CD4-positive, alpha-beta T cell treated with Interleukin-15 for 4 hours (primary cell): ENCODE measurements around the gene HOXA4.

Source experiments
- DNase-seq: peaks from one replicate; pipeline ENCODE4 v3.0.0-alpha.2; 2020; ENCODE audit warnings: low spot score

HOXA4 gene

DNA sequence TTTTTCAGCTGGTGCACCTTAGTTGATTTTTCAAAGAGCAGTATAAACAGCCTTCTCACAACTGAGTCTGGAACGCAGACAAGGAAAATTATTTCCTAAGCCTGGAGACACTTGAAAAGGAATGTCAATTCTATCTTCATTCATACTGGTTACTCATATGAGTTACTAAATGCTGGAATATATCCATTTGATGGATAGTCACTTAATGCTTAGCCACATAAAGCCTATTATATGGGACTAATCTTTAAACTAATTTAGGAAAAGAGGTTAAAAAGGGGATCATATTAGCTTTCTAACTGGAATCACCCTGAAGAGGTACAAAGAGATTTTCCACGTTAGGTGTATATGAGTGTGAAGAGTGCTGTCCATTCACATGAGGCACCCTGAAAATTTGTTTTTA, 1.7 kb upstream of the HOXA4 start:
- DNase-seq, result no peak

DNA sequence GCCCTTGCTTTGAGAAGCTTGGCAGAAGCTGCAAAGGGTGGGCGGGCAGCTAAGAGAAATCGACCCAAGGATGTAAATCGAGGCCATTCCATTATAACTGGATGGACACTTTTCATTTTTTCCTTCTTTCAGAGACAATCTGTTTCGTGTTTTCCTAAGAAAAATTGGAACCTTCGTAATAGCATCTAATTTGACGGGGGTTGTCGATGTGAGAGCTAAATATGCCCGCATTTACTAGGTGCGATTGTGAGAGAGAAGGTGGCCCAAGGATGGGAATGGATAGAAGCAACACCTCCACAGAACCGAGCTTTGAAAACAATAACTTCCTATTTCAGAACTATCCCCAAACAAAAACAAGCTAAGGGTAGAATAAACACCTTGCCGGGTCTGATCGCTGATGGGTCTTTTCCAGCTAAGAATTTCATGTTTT, 848 bp upstream of the HOXA4 start:
- DNase-seq, result no peak

DNA sequence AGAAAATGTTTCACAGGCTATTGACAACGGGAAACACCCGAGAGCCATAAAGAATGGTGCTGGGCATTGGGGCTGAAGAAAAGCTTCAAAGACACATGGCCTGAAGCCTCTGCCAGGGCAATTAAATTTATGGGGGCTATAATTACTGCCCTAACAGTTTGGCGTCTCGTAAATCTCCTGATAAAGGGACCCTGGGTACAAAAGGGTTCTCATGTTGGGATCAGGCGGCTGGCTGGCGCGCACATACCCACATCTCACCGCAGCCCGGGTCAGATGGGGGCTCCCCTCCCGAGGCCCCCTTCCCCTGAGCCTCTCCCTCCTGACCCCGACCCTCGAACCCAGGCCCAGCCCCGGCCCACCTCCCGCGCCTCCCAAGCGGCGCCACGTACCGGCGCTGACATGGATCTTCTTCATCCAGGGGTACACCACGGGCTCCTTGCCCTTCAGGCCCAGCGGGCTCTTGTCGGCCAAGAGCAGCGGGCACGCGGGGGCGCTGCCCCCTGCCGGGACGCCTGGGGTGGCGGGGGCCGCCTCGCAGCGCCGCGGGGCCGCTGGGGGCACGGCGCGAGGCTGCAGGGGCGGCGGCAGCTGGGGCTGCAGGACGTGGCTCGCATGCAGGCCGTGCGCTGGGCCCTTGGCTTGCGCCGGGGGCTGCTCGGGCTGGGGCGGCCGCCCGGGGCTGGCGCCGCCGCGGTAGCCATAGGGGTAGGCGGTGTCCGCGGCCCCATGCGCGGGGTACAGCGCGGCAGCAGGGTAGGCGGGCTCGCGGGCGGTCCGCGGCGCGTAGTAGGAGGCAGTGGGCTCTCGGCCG, 623 bp downstream of the HOXA4 start:
- no peak for DNase-seq

DNA sequence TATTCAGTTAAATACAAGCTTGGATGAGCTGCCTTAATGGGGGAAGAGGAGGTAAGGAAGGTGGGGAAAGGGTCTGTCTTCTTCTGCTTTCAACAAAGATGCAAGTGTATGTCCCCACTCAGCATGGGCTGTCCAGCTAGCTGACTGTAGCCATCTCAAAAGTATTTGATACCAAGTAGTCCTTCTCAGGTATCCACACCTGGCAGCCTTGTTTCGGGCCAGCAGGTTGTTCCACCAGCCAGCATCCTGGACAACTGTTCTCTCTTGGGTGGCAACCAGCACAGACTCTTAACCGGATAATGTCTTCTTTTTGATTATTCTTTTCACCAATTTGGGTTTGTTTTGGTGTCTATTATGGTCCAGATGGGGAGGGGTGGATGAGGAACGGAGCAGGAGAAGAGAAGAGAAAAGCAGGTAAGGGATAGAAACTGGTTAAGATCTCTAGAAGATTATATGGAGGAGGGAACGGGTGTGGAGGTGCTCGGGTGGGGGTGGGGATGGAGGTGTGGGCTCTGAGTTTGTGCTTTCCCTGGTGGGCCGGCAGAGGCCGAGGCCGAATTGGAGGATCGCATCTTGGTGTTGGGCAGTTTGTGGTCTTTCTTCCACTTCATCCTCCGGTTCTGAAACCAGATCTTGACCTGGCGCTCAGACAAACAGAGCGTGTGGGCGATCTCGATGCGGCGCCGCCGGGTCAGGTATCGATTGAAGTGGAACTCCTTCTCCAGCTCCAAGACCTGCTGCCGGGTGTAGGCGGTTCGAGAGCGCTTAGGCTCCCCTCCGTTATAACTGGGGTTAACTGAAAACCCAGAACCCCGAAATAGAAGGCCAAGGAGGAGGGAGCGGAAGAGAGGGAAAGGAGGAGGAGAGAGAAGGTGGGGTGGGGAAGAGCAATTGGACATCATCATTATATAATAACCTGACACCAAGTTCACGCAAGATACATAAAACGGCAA, 1.5 kb downstream of the HOXA4 start:
- DNase-seq, result no peak

DNA sequence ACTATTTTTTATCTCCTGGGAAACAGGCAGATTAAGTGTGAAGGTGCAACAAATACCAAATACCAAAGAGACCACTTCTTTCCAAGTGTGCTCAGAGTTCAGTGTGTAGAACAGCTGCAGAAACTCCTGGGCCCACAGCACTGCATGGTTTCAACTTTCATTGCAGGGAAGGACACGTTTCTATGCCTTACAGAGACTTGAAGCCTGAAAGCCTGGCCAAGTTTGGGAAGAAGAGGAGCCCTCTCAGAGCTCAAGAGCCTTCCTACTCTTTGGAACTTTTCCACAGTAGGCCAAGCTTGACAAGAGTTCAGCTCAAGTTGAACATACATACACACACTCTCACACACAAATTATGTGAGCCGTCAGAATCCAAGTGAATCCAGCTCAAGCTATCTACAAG, 2.5 kb downstream of the HOXA4 start:
- DNase-seq, result no peak

DNA sequence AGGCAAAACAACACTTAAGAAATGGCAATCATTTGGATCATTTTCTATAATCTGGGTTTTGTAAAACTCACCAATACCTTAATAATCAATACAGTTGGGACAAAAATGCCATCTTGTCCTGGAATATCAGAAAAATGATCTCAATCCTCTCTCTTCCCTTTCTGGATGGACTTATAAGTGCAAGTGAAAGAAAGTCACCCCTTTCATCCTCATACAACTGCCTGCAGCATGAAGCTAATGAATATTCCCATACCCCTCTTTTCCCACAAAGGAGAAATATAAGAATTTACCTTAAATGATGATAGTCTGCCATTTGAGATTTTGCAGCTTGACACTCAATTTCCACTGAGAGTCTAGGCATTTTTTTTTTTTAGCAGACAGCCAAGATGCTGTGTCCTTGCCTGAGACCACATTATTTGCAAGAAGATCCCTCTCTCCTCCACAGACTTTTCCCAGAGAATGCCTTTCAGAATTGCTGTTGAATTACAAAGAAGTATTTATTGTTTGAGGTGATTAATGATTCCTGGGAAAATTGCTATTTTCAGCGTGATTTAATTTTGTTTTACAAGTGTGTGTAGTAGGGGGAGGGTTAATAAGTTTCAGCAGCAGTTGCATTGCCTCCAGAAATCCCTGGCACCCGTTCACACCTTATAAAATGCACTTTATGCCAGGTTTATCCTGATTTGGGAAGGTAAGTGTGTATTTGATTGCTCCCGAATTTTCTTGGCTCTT, 3.8 kb downstream of the HOXA4 start:
- DNase-seq, result no peak

DNA sequence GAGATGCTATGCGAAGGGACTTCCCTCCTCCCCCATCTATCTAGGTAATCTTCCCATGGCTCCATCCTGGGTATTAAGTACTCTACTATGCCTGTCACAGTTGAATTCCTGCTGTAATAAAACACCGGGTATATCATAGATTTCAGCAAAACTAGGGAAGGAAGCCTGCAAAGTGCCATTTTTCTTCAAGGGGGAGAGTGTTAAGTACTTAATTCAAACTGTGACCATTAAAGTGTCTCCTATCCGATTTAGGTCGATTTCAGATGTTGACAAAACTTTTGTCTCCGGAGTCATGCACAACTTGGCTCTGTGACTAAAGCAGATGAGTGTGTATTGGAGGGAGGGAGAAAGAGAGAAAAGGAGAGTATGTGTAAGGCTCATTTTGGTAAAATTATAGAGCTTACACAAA, 4.6 kb downstream of the HOXA4 start:
- no peak for DNase-seq

DNA sequence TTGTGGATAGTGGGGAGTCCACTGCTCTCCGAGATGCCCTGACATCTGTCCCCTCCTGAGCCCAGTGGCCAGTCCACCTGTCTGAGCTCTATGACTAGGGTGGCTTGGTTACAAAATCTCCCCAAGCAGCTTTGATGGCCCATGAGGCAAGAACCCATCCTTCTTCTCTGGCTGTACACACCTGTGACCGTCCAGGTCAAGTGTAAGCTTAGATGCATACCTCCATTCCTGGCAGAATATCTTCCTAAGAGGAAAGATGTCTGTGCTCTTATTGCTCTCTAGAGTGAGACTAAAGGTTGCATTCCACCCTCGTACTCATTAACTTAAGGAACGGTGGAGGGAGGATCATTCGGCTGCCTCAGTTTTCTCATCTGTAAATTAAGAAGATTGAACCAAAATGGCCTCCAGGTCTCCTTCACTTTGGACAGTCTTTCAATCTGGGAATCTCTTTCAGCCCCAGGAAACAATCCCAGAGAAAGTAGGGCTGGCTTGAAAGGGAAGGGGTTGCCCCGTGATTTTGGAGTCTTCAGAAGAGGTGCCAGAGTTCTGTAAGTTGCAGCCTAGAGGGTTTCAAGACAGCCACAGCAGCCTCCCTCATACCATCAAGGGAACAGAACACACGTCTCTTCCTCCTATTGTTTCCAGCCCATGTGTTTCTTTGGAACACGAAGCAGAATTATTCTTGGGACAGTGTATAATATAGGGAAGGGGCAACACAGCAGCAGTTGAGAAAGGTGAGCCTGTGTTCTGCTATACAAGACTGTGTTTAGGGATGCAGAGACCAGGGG, 5.5 kb downstream of the HOXA4 start:
- DNase-seq, result no peak

DNA sequence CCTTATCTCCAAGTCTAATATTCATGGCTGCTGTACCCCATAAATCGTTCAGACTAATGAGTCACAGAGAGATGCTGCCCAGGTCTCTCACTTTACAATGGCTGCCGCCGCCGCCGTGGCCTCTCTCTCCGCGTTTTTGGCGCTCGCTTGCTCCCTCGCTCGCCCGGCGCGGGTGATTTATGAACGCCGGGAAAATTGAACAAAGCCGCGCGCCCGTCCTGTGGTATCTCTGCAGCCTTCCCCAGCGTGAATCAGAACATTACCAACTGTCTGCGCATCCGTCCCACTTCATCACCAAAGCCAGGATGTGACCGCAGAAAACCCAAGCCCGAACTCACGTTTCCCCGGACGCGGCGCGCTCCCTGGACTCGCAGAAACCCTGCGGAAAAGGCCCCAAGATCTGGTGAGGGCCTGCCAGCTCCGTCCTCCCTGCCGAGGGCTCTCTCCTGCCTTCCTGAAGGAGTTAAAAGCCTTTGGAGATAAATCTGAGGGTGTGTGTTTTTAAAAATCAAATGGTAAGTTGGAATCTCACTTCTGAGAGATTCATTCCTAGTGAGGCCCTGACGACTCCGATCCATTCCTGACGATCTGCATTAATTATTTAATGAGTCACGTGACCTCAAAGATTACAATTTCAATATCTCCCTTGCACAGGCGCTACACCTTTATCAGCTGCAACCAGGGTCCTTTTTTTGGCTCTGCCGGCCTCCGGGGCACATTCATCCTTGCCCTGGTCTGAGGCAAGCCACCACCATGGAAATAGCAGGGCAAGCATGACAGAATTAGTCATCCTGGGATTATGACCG, 6.3 kb downstream of the HOXA4 start:
- DNase-seq, result no peak

DNA sequence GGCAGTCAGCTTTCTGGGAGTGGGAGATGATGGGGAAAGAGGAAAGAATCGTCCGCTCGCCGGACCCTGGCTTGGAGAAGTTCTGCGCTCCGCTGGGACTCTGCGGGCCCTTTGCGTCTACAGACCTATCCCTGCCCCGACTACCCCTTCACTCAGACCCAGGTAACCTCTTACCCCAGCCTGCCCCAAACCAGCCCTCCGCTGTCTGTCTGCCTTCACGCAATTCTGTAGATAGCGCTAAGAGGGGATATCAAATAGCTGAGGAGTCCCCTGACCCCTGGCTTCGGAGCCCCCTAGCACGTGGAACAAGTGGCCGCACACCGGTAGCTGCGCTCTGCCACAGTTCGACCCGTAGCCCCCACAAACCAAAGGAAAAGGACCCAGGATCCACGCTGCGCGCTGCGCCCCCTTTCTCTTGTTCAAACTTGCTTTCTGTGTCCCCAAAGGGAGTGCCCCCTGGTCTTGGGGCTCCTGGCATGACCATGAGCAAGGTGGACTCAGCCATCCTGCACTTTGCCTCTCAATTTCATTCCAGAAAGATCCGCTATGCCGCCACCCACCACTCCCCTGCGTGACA, 7.0 kb downstream of the HOXA4 start:
- no peak for DNase-seq

DNA sequence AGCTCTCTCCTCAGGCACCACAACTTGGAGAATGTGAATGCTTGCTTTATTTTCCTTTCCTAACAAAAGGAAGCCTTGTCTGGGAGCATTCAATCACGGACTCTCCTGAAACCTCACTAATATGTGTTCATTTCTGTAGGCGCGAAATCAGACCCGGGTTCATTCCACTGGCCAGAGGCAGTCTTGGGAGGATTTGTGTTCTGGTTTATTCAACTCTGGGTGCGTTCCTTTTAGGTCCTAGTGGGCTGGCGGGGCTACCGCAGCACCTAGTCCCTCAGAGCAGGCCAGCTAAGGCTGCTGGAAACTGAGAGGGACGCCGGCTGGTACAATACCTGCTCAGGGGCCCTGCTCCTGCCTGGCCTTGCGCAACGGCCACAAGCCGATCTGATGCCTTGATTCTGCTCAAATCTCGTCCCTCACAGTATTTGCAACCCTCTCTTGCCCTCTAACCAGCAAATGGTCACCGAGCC, 7.5 kb downstream of the HOXA4 start:
- DNase-seq, result no peak

DNA sequence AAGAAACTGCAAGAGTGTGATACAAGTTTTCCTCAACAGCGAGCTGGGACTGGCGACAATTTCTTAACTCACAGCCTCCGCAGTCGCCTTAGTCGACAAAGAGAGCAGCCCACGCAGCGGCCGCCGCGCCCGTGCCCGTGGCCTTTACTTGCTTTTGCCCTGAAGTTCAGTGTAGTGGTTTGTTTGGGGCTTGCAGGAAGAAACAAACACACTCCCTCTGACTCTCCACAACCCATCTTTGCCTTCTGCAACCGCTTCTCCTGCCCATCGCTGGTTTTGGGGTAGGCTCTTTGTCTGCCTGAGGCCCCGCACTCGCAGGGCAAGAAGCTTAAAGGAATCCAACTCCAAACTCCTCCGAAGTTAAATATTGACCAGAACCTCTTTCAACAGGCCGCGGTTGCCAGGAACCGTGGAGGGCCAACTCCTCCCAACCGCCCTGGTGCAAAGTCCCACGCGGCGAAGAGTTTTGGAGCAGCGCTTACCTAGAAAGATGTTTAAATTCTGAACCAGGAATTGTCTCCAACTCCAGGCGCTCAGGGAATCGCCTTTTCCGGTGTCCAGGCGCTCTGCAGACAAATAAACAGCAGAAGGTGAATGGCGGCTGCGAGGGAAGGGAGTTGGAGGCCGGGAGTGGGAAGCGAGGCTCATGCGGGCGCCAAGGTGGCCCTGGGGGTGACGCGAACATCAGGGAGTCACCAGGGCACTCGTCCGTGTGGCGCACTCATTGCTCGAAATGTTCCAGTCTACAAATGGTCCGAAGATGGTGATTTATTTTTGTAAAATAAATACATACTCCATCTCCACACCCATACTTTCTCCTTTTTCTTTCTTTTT, 8.3 kb downstream of the HOXA4 start:
- DNase-seq, result no peak

DNA sequence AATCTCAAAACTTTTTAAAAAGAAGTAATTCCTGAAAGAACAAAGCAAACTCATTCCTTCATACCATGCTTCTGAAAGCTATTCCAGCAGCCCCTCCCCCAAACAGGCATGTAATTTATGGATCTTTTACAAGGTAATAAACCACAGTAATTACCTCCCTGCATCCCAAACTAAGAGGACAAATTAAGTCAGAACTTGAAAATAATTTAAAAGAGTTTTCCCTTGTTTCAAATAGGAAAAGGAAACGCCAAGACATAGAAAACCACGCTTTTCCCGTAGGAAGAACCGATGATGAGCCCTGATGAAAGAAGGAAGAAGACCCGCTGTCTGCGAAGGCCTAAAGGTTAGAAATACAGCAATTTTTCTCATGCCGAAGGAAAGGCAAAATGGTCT, 8.9 kb downstream of the HOXA4 start:
- no peak for DNase-seq

DNA sequence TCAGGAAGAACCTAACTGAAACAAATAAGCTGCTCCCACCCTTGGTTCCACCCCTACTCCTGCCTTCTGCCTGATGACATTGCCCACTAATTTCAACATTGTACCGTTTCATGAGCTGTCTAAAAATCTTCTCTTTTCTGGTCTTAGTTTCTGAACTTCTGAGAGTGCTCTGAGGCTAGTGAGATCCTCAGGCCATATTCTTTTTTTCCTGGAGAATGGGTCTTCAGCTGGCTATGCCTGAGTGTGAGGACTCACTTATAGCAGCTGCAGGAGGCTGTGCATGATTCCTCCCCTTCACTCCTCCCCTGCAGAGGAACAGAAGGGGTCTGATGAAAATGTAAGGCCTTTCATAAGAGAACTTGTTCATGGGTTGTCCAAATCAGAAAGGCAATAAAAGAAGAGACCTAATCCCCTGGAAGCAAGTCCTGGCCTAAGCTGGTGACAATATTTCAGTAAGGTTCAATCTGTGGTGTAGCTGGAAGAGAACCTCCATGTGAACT, 11.1 kb downstream of the HOXA4 start:
- DNase-seq, result no peak

DNA sequence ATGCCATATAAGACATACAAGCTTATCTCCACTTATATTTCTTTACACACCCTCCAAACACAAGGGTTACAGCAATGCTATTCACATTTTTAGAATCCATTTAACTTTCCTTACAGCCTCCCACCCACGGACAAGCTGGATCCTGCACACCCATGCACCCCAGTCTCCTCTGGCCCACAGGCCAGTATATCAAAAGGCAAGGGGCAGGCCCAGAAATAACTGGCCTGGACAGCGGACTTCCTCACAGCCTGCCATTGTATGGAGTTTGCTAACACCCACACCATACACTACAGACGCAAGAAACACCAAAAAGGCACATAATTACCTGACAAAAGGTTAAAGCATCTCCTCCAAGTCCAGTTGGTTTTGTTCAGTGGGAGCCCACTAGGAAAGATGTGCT, 12.0 kb downstream of the HOXA4 start:
- DNase-seq, result no peak

DNA sequence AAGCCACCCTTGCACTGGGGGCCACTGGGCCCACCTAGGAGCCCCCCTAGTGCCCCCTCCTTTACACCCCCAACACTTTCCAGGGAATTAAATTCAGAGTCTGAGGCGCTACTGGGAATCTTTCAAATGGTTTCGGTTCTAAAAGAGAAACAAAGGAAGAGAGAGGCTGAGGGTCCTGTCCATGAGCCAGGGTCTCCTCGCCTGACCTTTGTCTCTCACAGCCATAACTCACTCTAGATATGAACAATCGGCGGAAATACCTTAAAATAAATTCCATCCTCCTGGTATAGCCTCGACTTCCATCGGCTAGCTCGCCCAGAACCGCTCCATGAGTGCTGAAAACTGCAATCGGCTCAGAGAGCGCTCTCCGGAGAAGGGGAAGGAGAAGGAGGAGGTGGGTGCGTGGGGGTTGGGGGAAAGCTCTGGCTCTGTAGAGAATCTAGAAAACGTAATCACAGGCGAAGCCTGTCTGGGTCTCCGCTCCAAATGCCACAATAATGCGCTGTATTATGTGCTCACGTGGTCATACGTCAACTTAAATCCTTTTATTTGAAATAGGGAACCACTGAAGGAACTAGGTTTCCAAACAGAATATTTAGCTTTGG, 12.6 kb downstream of the HOXA4 start:
- no peak for DNase-seq

DNA sequence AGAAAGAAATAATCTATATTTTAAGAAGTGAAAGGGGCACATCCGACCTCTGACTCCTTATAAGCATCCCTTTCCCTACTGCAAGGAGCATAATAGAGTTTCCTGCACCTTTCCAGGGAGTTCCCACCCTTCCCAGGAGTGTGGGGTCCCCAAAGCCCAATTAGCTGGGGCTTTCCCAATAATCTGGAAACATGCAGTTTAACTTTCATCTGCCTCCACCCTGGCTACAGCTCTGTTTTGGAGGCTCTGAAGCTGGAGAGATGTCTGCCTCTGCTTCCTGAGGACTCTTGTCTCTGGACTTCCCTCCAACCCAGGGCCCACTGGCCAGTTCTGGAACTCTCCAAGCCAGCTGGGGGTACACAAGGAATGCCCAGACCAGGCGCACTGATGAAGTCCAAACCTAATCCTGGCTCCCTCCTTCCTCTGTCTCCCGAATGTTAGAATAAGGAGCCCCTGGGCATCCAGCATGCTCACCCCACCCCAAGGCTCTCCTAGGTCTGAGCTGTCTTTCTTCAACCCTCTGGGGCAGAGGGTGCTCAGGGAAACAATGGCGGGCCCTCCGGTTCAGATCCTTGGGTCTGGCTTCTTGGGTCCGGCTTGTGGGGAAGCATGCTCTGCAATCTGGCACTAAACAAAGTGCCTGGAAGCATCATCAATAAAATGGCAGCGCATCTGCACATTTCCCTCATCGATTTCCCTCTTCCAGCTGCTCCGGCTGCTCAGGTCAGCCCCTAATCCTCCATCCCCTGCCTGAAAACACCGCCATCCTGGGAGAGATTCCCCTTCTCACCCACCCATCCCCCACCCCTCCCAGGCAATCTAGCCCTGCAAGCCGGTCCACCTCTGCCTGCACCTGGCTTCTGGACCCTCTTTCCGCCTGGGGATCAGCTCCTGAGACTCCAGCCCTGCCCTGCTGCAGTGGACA, 13.3 kb downstream of the HOXA4 start:
- no peak for DNase-seq
